NCI-H446 (cell line): Measurements from ENCODE around the gene FAM124A.

Experiments
- DNase-seq, 2 experiments: peaks; one replicate each; lab custom pipeline; 2025; lab: John Stamatoyannopoulos, UW

Gene FAM124A

GRCh38 chr13:51222037-51222685 lies at the start of gene FAM124A:
Gene FAM124A, plus strand, starts transcription at chr13:51222398. Its CDS starts 104 bp downstream, at chr13:51222502.
- peak in 1 of 2 experiments; percentile 59 for DNase-seq

- DNase-seq: no peak
These were observed 47.2 kb upstream of the FAM124A start for GRCh38 chr13:51175021-51175420.

- DNase-seq: no peak
These were observed 46.6 kb upstream of the FAM124A start for GRCh38 chr13:51175639-51176038.

DNA sequence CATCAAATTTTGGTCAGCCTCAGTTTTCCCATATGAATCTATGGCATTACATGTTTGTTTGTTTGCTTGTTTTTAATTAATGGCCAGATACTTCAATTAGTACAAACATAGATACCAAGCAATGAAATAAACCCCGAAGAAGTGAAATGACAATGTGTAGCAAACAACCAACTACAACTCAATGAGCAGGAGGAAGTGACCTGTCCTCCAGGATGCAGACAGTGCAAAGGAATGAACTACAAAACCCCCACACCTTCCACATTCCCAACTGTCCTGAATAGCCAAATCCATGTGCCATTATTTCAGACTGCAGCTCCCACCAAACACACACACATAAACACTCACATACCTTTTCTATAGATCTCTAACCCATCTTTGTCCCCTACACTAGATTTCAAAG lies 45.0 kb upstream of the FAM124A start:
- DNase-seq: no peak

- no peak for DNase-seq
These were observed 43.6 kb upstream of the FAM124A start for GRCh38 chr13:51178456-51179074.

DNA sequence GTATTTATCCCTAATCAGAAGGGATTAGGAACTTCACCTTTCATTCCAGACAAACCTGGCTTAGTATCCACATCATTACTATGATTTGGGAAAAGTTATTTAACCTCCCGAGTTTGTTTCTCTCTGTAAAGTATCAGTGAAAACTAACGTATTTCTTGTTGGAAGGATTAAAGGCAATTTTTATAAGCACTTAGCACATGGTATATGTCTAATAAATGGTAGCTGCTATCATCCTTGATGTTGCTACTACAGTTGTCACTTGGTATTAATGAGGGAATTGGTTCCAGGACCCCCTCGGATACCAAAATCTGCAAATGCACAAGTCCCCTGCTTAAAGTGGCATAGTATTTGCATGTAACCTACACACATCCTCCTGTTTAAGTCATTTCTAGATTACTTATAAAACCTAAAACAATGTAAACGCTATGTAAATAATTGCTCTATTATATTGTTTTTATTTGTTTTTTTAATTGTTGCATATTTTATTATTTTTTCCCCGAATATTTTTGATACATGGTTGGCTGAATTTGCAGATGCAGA lies 42.7 kb upstream of the FAM124A start:
- DNase-seq: no peak

- DNase-seq: no peak
These were observed 41.2 kb upstream of the FAM124A start for GRCh38 chr13:51180853-51181511.

- DNase-seq: peak in 1 of 2 experiments; percentile 14
These were observed 40.3 kb upstream of the FAM124A start for GRCh38 chr13:51181786-51182383.

- DNase-seq: no peak
These were observed 30.5 kb upstream of the FAM124A start for GRCh38 chr13:51191743-51192142.

GRCh38 chr13:51192348-51192747 lies 29.9 kb upstream of the FAM124A start:
- DNase-seq: no peak

GRCh38 chr13:51193387-51193786 lies 28.8 kb upstream of the FAM124A start:
- no peak for DNase-seq

GRCh38 chr13:51194942-51195341 lies 27.3 kb upstream of the FAM124A start:
- DNase-seq: no peak

GRCh38 chr13:51201886-51202285 lies 20.3 kb upstream of the FAM124A start:
- DNase-seq: no peak

GRCh38 chr13:51202477-51203046 lies 19.6 kb upstream of the FAM124A start:
- DNase-seq: no peak

GRCh38 chr13:51206584-51206983 lies 15.6 kb upstream of the FAM124A start:
- no peak for DNase-seq

DNA sequence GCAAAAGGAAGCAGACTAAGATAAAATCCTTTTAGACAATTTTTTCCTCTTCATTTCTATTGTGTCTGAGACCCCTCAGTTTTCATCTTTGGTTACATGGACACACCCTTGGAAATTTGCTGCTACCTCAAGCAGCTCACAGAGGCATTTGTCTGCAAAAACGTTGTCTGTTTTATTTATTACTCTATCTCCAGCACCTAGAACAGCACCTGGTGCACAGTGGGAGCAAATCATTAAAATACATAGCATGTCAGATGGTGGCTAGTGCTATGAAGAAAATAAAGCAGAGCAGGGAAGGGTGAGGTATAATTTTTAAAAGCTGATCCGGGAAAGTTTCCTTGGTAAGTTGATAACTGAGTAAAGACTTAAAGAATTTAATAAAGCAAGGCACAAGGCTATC lies 14.3 kb upstream of the FAM124A start:
- DNase-seq: no peak

DNA sequence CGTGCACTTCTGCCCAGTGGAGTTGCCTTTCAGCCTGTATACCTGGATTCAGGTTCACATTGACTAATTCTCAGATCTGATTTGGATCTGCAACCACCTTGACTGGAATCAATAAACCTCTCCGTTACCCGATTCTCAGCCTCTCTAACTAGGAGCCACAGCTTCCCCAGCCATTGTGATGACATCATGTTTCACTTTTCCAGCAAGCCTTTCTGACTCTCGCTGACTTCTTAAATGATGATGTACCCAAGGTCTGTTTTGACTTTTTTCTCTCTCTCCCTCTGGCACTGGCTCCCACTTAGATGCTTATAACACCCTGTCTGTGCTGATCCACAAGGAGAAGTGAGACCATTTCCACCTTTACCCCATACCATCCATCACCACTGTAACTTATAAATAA lies 13.5 kb upstream of the FAM124A start:
- DNase-seq: no peak

DNA sequence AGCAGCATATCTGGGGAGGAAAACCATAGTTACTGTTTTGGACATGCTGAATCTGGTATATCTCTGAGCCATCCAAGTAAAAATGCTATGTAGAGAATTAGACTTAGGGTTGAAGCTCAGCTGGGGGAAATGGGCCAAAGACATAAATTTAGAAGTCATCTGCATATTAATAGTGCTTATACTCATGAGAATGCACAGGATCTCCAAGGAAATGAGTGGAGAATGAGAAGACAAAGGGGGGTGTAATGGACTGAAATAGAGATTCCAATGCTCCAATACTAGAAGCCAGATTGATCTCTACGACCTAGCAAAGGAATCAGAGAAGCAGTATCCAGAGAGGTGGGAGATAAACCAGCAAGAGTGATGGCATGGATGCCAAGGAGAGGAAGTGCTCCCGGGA lies 10.3 kb upstream of the FAM124A start:
- DNase-seq: no peak

DNA sequence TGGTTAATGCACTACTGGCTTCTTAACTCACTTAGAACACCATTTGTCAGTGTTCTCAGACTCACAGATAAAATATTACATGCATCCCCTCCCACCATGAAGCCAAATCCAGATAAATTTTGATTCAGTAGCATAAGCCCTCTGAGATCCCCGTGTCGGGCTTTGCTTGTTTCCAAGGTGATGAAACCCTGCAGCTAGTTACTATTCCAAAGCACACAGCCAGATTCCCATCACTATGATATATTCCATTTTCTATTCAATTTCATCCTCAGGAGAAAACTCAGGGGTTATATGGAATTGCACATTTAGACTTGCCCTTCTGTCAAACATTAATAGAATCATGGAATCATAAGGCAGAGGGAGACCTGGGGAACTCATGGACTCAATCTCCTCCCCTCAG lies 9.4 kb upstream of the FAM124A start:
- DNase-seq: no peak

DNA sequence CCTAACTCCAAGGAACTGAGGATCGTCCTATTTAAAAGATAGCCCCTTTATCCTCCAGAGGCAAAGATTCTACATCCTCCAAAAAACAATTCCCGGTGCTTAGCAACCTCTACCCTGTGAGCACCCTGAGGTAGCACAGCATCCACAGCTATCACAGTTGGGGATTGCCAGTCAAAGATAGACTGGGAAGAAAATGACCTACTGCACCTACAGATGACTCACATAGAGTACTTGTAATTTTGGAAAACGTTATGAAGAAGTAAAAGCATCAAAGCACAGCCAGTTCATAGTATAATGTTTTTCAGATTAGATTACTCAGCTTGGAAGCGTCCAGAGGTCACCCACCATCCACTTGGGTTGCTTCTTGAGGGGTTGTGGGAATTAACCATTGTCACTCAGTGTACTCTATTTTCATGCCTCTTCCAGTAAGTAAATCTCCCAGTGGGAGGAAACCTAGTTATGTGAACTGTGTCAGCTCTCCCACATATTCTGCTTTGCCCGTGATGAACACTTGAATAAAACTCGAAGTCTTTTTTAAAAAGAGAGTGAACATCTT lies 8.9 kb upstream of the FAM124A start:
- DNase-seq: no peak

DNA sequence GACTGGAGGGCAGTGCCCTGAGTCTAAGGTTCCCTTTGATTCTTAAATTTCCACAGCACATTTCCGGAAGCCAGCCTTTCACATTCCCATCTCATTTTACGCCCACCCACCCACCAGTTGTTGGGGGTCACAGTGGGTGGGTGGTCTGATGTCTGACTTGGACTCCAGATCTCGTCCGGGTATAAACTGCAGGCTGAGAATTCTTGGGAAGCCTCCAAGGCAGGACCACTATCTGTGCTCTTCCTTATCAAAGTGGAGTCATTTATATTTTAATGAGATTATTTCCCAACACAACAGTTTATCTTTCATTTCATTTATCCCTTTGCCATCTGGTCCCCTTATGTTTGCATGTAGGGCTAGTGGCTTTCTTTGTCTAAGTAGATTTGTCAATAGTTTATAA lies 3.6 kb upstream of the FAM124A start:
- no peak for DNase-seq

DNA sequence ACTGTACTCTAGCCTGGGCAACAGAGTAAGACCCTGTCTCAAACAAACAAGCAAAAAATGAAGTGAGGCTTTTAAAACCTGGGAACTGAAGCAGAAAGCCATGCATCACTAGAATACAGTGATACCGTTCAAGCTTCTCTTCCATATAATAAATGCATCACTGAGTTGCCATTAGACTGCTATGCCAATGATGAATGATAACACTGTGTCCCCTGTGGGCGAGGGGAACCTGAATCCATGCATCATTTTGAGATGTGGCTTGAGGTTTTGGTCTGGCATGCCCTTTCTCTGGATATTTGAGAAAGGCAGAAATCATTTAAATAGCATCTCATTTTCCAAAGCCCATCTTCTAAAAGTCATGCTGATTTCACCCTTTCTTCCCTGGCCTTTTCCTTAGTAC lies 1.5 kb upstream of the FAM124A start:
- no peak for DNase-seq
